NOMO-1 (cell line): ENCODE data around the gene NHS.
"Not testable (repeated sequence)": the region's sequence is repeated elsewhere in the genome, so short reads cannot be mapped to it uniquely, and the experiment has no call there.

Experiments
- DNase-seq, 2 experiments: peaks; one replicate each; lab custom pipeline; 2025; ENCODE audit not compliant: unreplicated experiment in 2 of 2; lab: John Stamatoyannopoulos, UW

NHS gene

DNA sequence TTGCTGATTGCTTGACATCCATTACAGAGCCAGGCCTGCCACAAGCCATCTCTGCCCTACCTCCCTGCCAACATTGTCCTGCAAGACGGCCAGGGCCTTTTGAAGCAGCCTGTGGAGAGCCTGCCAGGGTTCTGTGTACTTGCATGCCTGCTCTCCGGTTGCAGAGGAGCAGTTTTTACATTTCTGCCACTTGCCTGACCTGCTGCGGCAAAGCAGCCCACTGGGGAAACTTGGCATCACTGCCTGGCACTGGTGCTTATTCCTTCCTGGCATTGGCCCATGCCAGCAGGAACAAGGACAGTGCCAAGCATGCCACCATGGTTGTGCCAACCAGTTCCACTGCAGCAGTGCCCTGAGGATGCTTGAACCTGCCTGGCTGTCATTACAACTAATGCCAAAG lies 167.1 kb downstream of the NHS start:
- no peak for DNase-seq

GRCh38 chrX:17544821-17545220 lies 169.8 kb downstream of the NHS start:
- DNase-seq, result no peak

GRCh38 chrX:17546356-17546755 lies 171.4 kb downstream of the NHS start:
- DNase-seq, result no peak

DNA sequence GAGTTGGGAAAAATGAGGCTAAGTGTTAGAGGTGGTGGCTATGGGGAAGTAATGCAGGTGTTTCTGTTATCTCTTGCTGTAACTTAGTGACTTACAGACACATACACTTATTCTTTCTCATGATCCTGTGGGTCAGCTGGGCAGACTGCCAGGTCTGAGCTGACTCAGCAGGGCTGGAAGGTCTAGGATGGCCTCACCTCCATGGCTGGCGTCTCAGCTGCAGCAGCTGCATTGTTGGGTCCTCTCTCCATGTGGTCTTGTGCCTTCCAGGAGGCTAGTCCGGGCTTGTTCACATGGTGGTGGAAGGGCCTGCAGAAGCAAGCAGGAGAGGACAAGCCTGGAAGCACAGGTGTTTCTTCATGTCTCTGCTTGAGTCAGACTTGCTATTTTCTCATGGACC lies 172.7 kb downstream of the NHS start:
- no peak for DNase-seq

- DNase-seq, result no peak
Measured at GRCh38 chrX:17549107-17549651, 174.2 kb downstream of the NHS start.

DNA sequence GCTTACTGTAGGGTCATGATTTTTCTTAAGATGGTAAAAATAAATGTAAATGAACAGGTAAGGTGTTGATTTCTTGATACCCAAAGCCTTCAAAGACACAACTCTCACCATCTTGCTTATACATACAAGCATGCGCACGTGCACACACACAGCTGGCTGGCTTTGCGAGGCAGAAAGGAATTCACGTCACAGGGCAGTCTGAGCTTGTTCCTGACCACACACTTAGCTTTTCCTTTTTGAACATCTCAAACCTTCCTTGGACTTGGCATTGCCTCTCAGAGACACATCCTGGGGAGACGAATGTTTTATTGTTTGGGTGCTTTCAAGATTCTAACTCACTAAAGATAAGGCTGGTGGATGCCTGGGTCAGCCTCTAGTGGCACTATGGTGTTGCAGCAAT lies 175.0 kb downstream of the NHS start:
- no peak for DNase-seq

- DNase-seq, result no peak
Measured at GRCh38 chrX:17552044-17552650, 177.1 kb downstream of the NHS start.

GRCh38 chrX:17553469-17553868 lies 178.5 kb downstream of the NHS start:
- DNase-seq, result no peak

DNA sequence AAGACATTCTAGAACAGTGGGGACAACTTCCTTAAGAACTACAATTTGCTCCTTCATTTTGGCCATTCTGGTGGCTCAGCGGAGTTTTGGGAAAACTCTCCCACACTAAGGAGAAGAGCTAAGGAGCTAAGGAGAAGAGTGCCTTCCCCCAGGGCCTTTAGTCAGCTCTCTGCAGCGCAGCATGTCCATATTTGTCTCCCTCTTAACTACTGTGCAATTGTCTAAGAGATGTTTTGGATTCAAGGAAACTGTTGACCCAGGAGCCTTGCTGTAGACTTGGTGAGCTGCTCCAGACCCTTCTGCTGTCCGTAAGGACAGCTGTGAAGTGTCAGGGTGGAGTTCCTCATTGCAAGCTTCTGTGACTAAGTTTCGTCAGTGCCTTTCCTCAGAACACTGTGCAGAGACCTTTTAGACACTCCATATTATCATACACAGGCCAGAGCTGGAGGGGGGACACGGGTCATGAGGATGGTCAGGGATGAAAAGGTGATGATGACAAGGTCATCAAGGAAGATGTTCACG lies 179.0 kb downstream of the NHS start:
- no peak for DNase-seq

GRCh38 chrX:17554914-17555313 lies 179.9 kb downstream of the NHS start:
- no peak for DNase-seq

- DNase-seq, result no peak
Measured at GRCh38 chrX:17555846-17556245, 180.8 kb downstream of the NHS start.

- DNase-seq, result peak in 1 of 2 experiments; percentile 48
Measured at GRCh38 chrX:17559728-17560379, 184.9 kb downstream of the NHS start.

DNA sequence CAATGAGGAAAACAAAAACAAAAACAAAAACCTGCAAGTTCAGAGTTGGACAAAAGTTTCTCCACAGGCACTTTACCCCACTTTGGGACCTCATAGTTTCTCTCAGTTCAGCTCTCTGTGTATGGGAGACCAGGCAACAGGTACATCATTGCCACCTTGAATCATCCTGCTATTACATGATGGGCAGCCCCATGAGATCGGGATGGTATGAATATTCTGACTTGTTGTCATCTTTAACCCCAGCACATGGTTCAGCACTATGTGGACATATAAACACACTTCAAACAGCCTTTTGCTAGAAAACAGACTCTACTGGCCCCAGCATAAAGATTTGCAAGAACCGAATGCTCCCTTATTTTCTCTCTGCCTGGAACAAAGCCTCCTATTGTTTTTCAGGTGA lies 185.4 kb downstream of the NHS start:
- no peak for DNase-seq

- no peak for DNase-seq
Measured at GRCh38 chrX:17563076-17563475, 188.1 kb downstream of the NHS start.

- no peak for DNase-seq
Measured at GRCh38 chrX:17563515-17563914, 188.5 kb downstream of the NHS start.

- peak; percentile 75 to 81 for DNase-seq
Measured at GRCh38 chrX:17564689-17565409, 189.8 kb downstream of the NHS start.

- no peak for DNase-seq
Measured at GRCh38 chrX:17566740-17567139, 191.7 kb downstream of the NHS start.

- DNase-seq, result no peak
Measured at GRCh38 chrX:17567187-17567586, 192.2 kb downstream of the NHS start.

GRCh38 chrX:17567821-17568220 lies 192.8 kb downstream of the NHS start:
- DNase-seq, result no peak

- DNase-seq, result not testable (repeated sequence)
Measured at GRCh38 chrX:17568804-17569203, 193.8 kb downstream of the NHS start.

GRCh38 chrX:17579026-17579425 lies 204.0 kb downstream of the NHS start:
- DNase-seq, result no peak
